GM12875 (cell line): ENCODE measurements around the gene NOTUM.

ENCODE experiments used
- H3K4me3 ChIP-seq: one replicate; pipeline ENCODE4 v1.5.1; 2011; ENCODE audit warnings: low read depth, low read length, control low read depth
- TF ChIP-seq, protein P1 (sequence below): IDR thresholded peaks from 2 replicates; pipeline ENCODE4 v1.5.1; 2011; ENCODE audit warnings: low read depth, mild to moderate bottlenecking, control low read depth, inconsistent platforms, low read length, moderate library complexity, borderline replicate concordance; ENCODE audit not compliant: insufficient read depth

The NOTUM gene

GRCh38 chr17:81902653-81903414, 58.2 kb downstream of the NOTUM start:
- TF ChIP-seq, protein P1, sequence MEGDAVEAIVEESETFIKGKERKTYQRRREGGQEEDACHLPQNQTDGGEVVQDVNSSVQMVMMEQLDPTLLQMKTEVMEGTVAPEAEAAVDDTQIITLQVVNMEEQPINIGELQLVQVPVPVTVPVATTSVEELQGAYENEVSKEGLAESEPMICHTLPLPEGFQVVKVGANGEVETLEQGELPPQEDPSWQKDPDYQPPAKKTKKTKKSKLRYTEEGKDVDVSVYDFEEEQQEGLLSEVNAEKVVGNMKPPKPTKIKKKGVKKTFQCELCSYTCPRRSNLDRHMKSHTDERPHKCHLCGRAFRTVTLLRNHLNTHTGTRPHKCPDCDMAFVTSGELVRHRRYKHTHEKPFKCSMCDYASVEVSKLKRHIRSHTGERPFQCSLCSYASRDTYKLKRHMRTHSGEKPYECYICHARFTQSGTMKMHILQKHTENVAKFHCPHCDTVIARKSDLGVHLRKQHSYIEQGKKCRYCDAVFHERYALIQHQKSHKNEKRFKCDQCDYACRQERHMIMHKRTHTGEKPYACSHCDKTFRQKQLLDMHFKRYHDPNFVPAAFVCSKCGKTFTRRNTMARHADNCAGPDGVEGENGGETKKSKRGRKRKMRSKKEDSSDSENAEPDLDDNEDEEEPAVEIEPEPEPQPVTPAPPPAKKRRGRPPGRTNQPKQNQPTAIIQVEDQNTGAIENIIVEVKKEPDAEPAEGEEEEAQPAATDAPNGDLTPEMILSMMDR, result no peak
- H3K4me3 ChIP-seq, result no peak overlapping the region
